HepG2 (cell line): ENCODE results near the gene OR13J1. TPM values are rescaled to one million over a fixed set of nuclear protein-coding genes. Genes with fewer than 3 reads are reported as not detected.

ENCODE experiments used
- KLF11 ChIP-seq: IDR thresholded peaks from 2 replicates; pipeline ENCODE4 v1.6.1; 2016; ENCODE audit warnings: missing compliant biosample characterization
- MAZ ChIP-seq, 2 experiments: sonication (generic) in 1 of 2; formaldehyde crosslinking in 1 of 2; IDR thresholded peaks; 2 replicates each; pipeline versions ENCODE4 v1.5.0 to v1.6.1; 2012 to 2020; ENCODE audit warnings: low read depth in 2 of 2, mild to moderate bottlenecking in 2 of 2, borderline replicate concordance in 1 of 2, improper control_type of control experiment in 1 of 2, low read length in 1 of 2, missing genetic modification reagents in 1 of 2, moderate library complexity in 1 of 2
- SALL2 ChIP-seq: sonication (generic); formaldehyde crosslinking; IDR thresholded peaks from 2 replicates; pipeline ENCODE4 v1.8.1; 2023; ENCODE audit warnings: mild to moderate bottlenecking, missing genetic modification reagents, inconsistent platforms
- SRF ChIP-seq: IDR thresholded peaks from 2 replicates; pipeline ENCODE4 v1.6.1; 2011; ENCODE audit warnings: mild to moderate bottlenecking, low read depth, low read length, moderate library complexity
- TEAD2 ChIP-seq: sonication (generic); formaldehyde crosslinking; IDR thresholded peaks from 2 replicates; pipeline ENCODE4 v1.9.0; 2021; ENCODE audit warnings: missing genetic modification reagents
- ZFY ChIP-seq: sonication (generic); formaldehyde crosslinking; IDR thresholded peaks from 2 replicates; pipeline ENCODE4 v1.4.0; 2020; ENCODE audit warnings: missing genetic modification reagents
- ZIK1 ChIP-seq: sonication (generic); formaldehyde crosslinking; IDR thresholded peaks from 2 replicates; pipeline ENCODE4 v1.5.0; 2020; ENCODE audit warnings: mild to moderate bottlenecking, low read depth, missing genetic modification reagents, borderline replicate concordance
- ZNF567 ChIP-seq: sonication (generic); formaldehyde crosslinking; IDR thresholded peaks from 2 replicates; pipeline ENCODE4 v1.8.1; 2023; ENCODE audit warnings: mild to moderate bottlenecking, missing genetic modification reagents, borderline replicate concordance
- polyA plus RNA-seq, 8 experiments: library from polyadenylated mRNA; depleted of rRNA in 3 of 8; stranded (reverse) in 7 of 8; unstranded in 1 of 8; fragments of >200 nt; fragmentation: Illumina TruSeq in 4 of 8; extraction: Trizol in 4 of 8; gene quantifications; 2 replicates each; pipeline versions ENCODE4 v1.2.1 to v1.2.3, GENCODE V29; 2011 to 2016; ENCODE audit warnings: low read depth in 4 of 8, missing spikeins in 1 of 8, mixed read lengths in 1 of 8; ENCODE audit not compliant: insufficient read depth in 1 of 8
- total RNA-seq, 5 experiments: library from RNA; depleted of rRNA; stranded (reverse); fragments of >200 nt; fragmentation: Illumina TruSeq; extraction: Trizol; gene quantifications; 2 replicates each; pipeline ENCODE4 v1.2.3, GENCODE V29; 2016; ENCODE audit warnings: low read depth in 1 of 5
- TF ChIP-seq, protein P1 (sequence below): sonication (generic); formaldehyde crosslinking; IDR thresholded peaks from 2 replicates; pipeline ENCODE4 v1.8.0; 2022; ENCODE audit warnings: mild to moderate bottlenecking, missing genetic modification reagents; ENCODE audit not compliant: insufficient replicate concordance
- TF ChIP-seq, protein P2 (sequence below): sonication (generic); formaldehyde crosslinking; conservative IDR thresholded peaks from 2 replicates; pipeline ENCODE4 v1.8.0; 2022; ENCODE audit warnings: mild to moderate bottlenecking, moderate library complexity, missing genetic modification reagents
- TF ChIP-seq, protein P3 (sequence below): sonication (generic); formaldehyde crosslinking; IDR thresholded peaks from 2 replicates; pipeline ENCODE4 v1.5.0; 2020; ENCODE audit warnings: mild to moderate bottlenecking, missing genetic modification reagents
- TF ChIP-seq, protein P4 (sequence below): sonication (generic); formaldehyde crosslinking; conservative IDR thresholded peaks from 2 replicates; pipeline ENCODE4 v1.4.0; 2020; ENCODE audit warnings: mild to moderate bottlenecking, missing genetic modification reagents, moderate library complexity
- TF ChIP-seq, protein P5 (sequence below): sonication (generic); formaldehyde crosslinking; IDR thresholded peaks from 2 replicates; pipeline ENCODE4 v1.4.0; 2020; ENCODE audit warnings: missing genetic modification reagents
- TF ChIP-seq, protein P6 (sequence below): sonication (generic); formaldehyde crosslinking; IDR thresholded peaks from 2 replicates; pipeline ENCODE4 v1.4.0; 2020; ENCODE audit warnings: missing genetic modification reagents
- TF ChIP-seq, protein P7 (sequence below): sonication (generic); formaldehyde crosslinking; IDR thresholded peaks from 2 replicates; pipeline ENCODE4 v1.8.1; 2023; ENCODE audit warnings: missing genetic modification reagents, mild to moderate bottlenecking, borderline replicate concordance

Gene OR13J1
- total and polyA plus RNA-seq, 2 of the 13 experiments (the other 11 are each of a cell fraction or from before 2014, with no cell fraction given): not detected

DNA sequence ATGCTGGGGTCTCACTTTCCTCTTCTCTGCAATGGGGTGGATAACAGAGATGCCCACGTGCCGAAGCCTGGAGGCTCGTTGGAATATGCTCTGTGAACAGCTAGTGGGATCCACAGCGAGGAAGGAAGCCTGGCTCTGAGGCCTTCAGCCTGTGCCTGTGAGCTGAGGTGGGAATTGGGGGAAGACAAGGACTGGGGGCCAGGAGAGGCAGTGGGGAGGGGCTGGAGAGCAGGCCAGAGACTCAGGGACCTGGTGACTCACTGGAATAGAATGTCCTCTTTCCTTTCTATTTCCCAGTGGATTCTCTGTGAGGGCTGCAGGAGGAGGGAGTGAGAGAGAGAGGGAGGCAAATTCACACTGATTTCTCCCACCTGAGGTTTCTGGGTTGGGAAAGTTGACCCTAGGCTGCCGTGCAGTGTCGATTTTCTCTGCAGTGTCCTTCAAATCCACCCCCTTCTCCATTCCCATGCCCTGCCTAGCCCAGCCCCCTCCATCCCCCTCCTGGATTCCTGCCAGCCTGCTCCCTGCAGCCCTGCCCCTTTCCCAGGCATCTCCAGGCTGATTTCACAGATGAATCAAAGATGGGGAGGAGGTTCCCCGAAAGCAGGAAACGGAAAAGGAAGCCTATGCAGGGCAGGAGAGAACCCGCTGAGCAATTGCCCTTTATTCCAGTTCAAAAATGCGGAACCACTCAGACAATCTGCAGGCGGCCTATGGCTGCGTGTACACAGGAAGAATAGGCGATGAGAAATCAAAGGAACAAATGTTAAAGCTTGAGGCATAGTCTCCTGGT lies 37.7 kb upstream of the OR13J1 start (continued):
- TF ChIP-seq ZIK1: no peak
- TF ChIP-seq, protein P1, sequence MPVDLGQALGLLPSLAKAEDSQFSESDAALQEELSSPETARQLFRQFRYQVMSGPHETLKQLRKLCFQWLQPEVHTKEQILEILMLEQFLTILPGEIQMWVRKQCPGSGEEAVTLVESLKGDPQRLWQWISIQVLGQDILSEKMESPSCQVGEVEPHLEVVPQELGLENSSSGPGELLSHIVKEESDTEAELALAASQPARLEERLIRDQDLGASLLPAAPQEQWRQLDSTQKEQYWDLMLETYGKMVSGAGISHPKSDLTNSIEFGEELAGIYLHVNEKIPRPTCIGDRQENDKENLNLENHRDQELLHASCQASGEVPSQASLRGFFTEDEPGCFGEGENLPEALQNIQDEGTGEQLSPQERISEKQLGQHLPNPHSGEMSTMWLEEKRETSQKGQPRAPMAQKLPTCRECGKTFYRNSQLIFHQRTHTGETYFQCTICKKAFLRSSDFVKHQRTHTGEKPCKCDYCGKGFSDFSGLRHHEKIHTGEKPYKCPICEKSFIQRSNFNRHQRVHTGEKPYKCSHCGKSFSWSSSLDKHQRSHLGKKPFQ: peak; percentile 52
- TF ChIP-seq, protein P2, sequence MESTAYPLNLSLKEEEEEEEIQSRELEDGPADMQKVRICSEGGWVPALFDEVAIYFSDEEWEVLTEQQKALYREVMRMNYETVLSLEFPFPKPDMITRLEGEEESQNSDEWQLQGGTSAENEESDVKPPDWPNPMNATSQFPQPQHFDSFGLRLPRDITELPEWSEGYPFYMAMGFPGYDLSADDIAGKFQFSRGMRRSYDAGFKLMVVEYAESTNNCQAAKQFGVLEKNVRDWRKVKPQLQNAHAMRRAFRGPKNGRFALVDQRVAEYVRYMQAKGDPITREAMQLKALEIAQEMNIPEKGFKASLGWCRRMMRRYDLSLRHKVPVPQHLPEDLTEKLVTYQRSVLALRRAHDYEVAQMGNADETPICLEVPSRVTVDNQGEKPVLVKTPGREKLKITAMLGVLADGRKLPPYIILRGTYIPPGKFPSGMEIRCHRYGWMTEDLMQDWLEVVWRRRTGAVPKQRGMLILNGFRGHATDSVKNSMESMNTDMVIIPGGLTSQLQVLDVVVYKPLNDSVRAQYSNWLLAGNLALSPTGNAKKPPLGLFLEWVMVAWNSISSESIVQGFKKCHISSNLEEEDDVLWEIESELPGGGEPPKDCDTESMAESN (CRISPR knock-in tag): no peak
- TF ChIP-seq, protein P3, sequence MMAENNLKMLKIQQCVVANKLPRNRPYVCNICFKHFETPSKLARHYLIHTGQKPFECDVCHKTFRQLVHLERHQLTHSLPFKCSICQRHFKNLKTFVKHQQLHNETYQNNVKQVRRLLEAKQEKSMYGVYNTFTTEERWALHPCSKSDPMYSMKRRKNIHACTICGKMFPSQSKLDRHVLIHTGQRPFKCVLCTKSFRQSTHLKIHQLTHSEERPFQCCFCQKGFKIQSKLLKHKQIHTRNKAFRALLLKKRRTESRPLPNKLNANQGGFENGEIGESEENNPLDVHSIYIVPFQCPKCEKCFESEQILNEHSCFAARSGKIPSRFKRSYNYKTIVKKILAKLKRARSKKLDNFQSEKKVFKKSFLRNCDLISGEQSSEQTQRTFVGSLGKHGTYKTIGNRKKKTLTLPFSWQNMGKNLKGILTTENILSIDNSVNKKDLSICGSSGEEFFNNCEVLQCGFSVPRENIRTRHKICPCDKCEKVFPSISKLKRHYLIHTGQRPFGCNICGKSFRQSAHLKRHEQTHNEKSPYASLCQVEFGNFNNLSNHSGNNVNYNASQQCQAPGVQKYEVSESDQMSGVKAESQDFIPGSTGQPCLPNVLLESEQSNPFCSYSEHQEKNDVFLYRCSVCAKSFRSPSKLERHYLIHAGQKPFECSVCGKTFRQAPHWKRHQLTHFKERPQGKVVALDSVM: peak; percentile 8; the same call in 1 of the 2 replicates
- TF ChIP-seq, protein P4, sequence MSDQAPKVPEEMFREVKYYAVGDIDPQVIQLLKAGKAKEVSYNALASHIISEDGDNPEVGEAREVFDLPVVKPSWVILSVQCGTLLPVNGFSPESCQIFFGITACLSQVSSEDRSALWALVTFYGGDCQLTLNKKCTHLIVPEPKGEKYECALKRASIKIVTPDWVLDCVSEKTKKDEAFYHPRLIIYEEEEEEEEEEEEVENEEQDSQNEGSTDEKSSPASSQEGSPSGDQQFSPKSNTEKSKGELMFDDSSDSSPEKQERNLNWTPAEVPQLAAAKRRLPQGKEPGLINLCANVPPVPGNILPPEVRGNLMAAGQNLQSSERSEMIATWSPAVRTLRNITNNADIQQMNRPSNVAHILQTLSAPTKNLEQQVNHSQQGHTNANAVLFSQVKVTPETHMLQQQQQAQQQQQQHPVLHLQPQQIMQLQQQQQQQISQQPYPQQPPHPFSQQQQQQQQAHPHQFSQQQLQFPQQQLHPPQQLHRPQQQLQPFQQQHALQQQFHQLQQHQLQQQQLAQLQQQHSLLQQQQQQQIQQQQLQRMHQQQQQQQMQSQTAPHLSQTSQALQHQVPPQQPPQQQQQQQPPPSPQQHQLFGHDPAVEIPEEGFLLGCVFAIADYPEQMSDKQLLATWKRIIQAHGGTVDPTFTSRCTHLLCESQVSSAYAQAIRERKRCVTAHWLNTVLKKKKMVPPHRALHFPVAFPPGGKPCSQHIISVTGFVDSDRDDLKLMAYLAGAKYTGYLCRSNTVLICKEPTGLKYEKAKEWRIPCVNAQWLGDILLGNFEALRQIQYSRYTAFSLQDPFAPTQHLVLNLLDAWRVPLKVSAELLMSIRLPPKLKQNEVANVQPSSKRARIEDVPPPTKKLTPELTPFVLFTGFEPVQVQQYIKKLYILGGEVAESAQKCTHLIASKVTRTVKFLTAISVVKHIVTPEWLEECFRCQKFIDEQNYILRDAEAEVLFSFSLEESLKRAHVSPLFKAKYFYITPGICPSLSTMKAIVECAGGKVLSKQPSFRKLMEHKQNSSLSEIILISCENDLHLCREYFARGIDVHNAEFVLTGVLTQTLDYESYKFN (CRISPR knock-in tag): 0 out of 2 replicates have a peak, but pooled peaks have one; percentile 10
- TF ChIP-seq, protein P5, sequence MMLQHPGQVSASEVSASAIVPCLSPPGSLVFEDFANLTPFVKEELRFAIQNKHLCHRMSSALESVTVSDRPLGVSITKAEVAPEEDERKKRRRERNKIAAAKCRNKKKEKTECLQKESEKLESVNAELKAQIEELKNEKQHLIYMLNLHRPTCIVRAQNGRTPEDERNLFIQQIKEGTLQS (CRISPR knock-in tag): peak; percentile 71
- TF ChIP-seq ZFY (CRISPR knock-in tag): peak; percentile 19; the same call in 1 of the 2 replicates
- no peak for TF ChIP-seq KLF11 (CRISPR knock-in tag)
- TF ChIP-seq TEAD2 (CRISPR knock-in tag): no peak
- TF ChIP-seq SALL2 (CRISPR knock-in tag): no peak
- TF ChIP-seq, protein P6, sequence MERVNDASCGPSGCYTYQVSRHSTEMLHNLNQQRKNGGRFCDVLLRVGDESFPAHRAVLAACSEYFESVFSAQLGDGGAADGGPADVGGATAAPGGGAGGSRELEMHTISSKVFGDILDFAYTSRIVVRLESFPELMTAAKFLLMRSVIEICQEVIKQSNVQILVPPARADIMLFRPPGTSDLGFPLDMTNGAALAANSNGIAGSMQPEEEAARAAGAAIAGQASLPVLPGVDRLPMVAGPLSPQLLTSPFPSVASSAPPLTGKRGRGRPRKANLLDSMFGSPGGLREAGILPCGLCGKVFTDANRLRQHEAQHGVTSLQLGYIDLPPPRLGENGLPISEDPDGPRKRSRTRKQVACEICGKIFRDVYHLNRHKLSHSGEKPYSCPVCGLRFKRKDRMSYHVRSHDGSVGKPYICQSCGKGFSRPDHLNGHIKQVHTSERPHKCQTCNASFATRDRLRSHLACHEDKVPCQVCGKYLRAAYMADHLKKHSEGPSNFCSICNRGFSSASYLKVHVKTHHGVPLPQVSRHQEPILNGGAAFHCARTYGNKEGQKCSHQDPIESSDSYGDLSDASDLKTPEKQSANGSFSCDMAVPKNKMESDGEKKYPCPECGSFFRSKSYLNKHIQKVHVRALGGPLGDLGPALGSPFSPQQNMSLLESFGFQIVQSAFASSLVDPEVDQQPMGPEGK (CRISPR knock-in tag): peak; percentile 27; the same call in 1 of the 2 replicates
- TF ChIP-seq ZNF567: no peak
- no peak for TF ChIP-seq MAZ (IDR thresholded peaks at IDR 0.05; ENCODE audit: borderline replicate concordance, low read depth, low read length)
- peak; percentile 34; the same call in 1 of the 2 replicates for TF ChIP-seq MAZ (CRISPR knock-in tag; IDR thresholded peaks at IDR 0.05; ENCODE audit: low read depth)
- TF ChIP-seq SRF: no peak
- TF ChIP-seq, protein P7, sequence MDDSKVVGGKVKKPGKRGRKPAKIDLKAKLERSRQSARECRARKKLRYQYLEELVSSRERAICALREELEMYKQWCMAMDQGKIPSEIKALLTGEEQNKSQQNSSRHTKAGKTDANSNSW (CRISPR knock-in tag): no peak
